BLaER1 (cell line): Measurements from ENCODE around the gene TBC1D2.
A peak's percentile ranks its signal among the peaks of the same experiment; 100 is the strongest.

Experiments used
- H3K27ac ChIP-seq: shearing (Covaris generic); formaldehyde crosslinking; 2 replicates; pipeline ENCODE4 v1.8.1; 2022
- H3K27me3 ChIP-seq: shearing (Covaris generic); formaldehyde crosslinking; 2 replicates; pipeline ENCODE4 v1.8.1; 2022
- H3K36me3 ChIP-seq: shearing (Covaris generic); formaldehyde crosslinking; 2 replicates; pipeline ENCODE4 v1.8.1; 2022
- H3K4me1 ChIP-seq: shearing (Covaris generic); formaldehyde crosslinking; 2 replicates; pipeline ENCODE4 v1.8.1; 2022
- H3K4me2 ChIP-seq: shearing (Covaris generic); formaldehyde crosslinking; 2 replicates; pipeline ENCODE4 v1.8.1; 2022
- H3K4me3 ChIP-seq: shearing (Covaris generic); formaldehyde crosslinking; 2 replicates; pipeline ENCODE4 v1.8.1; 2022
- H3K9ac ChIP-seq: shearing (Covaris generic); formaldehyde crosslinking; 2 replicates; pipeline ENCODE4 v1.8.1; 2022
- H3K9me3 ChIP-seq: shearing (Covaris generic); formaldehyde crosslinking; 2 replicates; pipeline ENCODE4 v1.8.1; 2022
- H4K20me1 ChIP-seq: shearing (Covaris generic); formaldehyde crosslinking; 2 replicates; pipeline ENCODE4 v1.8.1; 2022
- Cebpa-rat ChIP-seq: shearing (Covaris generic); IDR thresholded peaks from 2 replicates; pipeline ENCODE4 v1.8.1; 2022

The TBC1D2 gene

GRCh38 chr9:98195671-98196070, 59.8 kb downstream of the TBC1D2 start:
- TF ChIP-seq Cebpa-rat: no peak
- no peak overlapping the region for H3K27ac ChIP-seq
- H3K4me1 ChIP-seq: peaks cover 13% of the 10 kb centered on the region

DNA sequence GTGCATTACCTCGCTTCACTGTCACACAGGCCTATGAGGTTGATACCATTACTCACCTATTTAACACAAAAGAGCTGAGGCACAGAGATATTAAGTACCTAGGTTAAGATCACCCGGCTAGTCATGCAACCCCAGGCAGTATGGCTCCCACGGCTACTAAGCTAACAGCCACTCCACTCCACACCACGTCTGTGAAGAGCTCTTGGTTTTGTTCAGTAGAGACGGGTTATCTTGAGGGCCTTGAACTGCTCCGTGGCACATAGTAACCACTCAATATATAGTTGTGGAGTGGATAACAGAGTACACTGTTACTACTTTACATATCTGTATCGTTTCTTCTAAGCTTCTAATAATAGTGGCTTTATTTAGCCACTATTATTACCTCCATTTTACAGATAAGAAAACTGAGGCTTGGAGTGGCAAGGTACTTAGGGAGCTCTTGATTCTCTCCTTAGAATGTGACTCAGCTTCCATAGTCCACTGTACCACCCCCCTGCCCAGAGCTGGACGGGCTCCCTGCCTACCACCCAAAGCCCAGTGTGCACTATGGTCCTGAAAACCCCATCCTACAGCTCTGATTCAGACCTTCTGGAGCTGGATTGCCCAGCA, 62.0 kb downstream of the TBC1D2 start:
- no peak for TF ChIP-seq Cebpa-rat
- Histone ChIP-seq H3K9me3 (no peaks in the 10 kb centered on the region), H3K4me3 (peak overlapping the region; percentile 73), H3K4me2 (peak overlapping the region; percentile 93), H3K4me1 (peaks cover 13% of the 10 kb centered on the region), H3K36me3 (no peaks in the 10 kb centered on the region), H3K27me3 (peaks cover 18% of the 10 kb centered on the region), H3K27ac (peak overlapping the region; percentile 60), H3K9ac (peak overlapping the region; percentile 74), H4K20me1 (no peaks in the 10 kb centered on the region)

More at GRCh38 chr9:98195671-98196070, 59.8 kb downstream of the TBC1D2 start:
- Histone ChIP-seq H3K36me3 (no peaks in the 10 kb centered on the region), H3K27me3 (peaks cover 15% of the 10 kb centered on the region), H3K4me3 (no peak overlapping the region), H3K9me3 (no peaks in the 10 kb centered on the region), H4K20me1 (no peaks in the 10 kb centered on the region), H3K9ac (no peak overlapping the region), H3K4me2 (no peak overlapping the region)

DNA sequence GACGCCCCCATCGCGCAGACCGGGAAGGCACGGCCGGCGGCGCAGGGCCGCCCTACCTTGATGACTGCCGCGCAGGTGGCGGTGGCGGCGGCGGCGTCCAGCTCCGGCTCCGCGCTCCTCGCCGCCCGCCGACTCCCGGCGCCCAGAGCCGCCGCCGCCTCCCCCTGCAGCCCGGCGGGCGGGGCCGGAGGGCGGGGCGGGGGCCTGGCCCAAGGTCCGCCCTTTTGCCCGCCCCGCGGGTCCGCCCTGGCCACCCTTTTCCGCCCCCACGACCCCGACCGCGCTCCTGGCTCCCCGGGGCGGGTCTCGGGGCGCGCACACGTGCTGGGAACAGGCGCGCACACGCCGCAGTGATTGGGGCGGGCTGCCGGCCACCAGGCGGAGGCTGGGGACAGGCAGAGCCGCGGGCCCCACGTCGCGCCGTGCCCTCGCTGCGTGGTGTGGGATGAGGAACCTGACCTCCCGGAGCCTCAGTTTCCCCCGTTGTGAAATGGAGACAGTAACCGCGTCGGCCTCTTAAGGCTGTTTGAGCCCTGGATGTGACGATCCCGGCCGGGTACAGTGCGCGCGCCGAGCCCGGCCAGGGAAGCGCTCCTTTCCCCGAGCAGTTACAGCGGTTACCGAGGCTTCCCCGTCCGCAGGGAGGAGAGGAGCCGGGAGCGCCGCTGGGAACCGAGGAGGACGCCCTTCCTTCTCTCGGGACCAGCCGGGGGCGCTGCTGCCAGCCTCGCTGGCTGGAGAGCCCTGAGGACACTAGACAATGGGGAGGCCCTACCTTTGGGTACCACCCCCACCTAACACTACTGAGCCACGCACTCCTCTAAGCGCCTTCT, 62.7 kb downstream of the TBC1D2 start, which contains the start of gene CORO2A:
Gene CORO2A (minus strand): TSS at position 135 of the 833 bp plus-strand sequence. CDS start 34,977 bp downstream, outside the sequence.
- TF ChIP-seq Cebpa-rat: no peak
- Histone ChIP-seq H3K27ac (peak within 1 kb of the TSS; percentile 60), H3K27me3 (peaks cover 18% of the 10 kb centered on the region), H3K4me2 (peak within 1 kb of the TSS; percentile 93), H3K4me1 (peaks cover 13% of the 10 kb centered on the region), H3K36me3 (no peaks in the 10 kb centered on the region), H3K9ac (peak within 1 kb of the TSS; percentile 74), H3K9me3 (no peaks in the 10 kb centered on the region), H3K4me3 (peak within 1 kb of the TSS; percentile 73), H4K20me1 (no peaks in the 10 kb centered on the region)

GRCh38 chr9:98191671-98192502, 63.6 kb downstream of the TBC1D2 start:
- Histone ChIP-seq H3K9me3 (no peaks in the 10 kb centered on the region), H4K20me1 (no peaks in the 10 kb centered on the region), H3K4me1 (peaks cover 13% of the 10 kb centered on the region), H3K36me3 (no peaks in the 10 kb centered on the region), H3K27me3 (peaks cover 18% of the 10 kb centered on the region), H3K9ac (peak overlapping the region; percentile 74), H3K4me2 (peak overlapping the region; percentile 93), H3K27ac (peak overlapping the region; percentile 60; the same call in 1 of the 2 replicates), H3K4me3 (peak overlapping the region; percentile 73)
- TF ChIP-seq Cebpa-rat: no peak

- H3K9ac ChIP-seq: no peak overlapping the region
These were observed 64.3 kb downstream of the TBC1D2 start for GRCh38 chr9:98191181-98191608.

GRCh38 chr9:98190757-98191105, 64.7 kb downstream of the TBC1D2 start:
- no peaks in the 10 kb centered on the region for H4K20me1 ChIP-seq
- TF ChIP-seq Cebpa-rat: no peak
- H3K4me2 ChIP-seq: no peak overlapping the region

More at GRCh38 chr9:98191181-98191608, 64.3 kb downstream of the TBC1D2 start:
- Histone ChIP-seq H3K4me1 (peaks cover 13% of the 10 kb centered on the region), H3K4me2 (peak overlapping the region; percentile 93), H3K27ac (no peak overlapping the region), H4K20me1 (no peaks in the 10 kb centered on the region), H3K9me3 (no peaks in the 10 kb centered on the region), H3K36me3 (no peaks in the 10 kb centered on the region), H3K27me3 (peaks cover 18% of the 10 kb centered on the region), H3K4me3 (peak overlapping the region; percentile 73; the same call in 1 of the 2 replicates)
- no peak for TF ChIP-seq Cebpa-rat

DNA sequence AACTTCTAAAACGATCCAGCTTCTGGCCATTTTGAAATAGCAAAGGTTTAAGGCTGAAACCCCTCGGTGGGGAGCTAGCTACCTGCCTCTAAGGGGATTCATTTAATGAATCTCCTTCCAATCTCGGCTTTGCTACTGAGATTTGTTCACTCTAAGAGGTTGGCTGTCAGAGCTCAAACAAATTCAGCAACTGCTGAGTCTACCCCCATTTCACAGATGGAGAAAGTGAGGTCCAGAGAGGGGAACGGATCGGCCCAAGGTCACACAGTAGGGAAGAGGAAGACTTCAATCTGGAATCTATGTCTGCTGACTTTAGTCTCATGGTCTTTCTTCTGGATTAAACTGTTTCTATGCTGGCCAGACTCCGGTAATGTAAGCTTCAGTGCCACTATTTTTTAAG, 66.0 kb downstream of the TBC1D2 start:
- no peak overlapping the region for H3K4me3 ChIP-seq
- no peak overlapping the region for H3K4me2 ChIP-seq
- peaks cover 18% of the 10 kb centered on the region for H3K27me3 ChIP-seq
- H3K27ac ChIP-seq: no peak overlapping the region
- no peak for TF ChIP-seq Cebpa-rat
- no peaks in the 10 kb centered on the region for H3K36me3 ChIP-seq
- H3K9ac ChIP-seq: no peak overlapping the region
- no peaks in the 10 kb centered on the region for H3K9me3 ChIP-seq
- peaks cover 24% of the 10 kb centered on the region for H3K4me1 ChIP-seq
- no peaks in the 10 kb centered on the region for H4K20me1 ChIP-seq

More at GRCh38 chr9:98190757-98191105, 64.7 kb downstream of the TBC1D2 start:
- Histone ChIP-seq H3K36me3 (no peaks in the 10 kb centered on the region), H3K4me1 (peaks cover 16% of the 10 kb centered on the region), H3K9me3 (no peaks in the 10 kb centered on the region), H3K27ac (no peak overlapping the region), H3K4me3 (no peak overlapping the region), H3K9ac (no peak overlapping the region), H3K27me3 (peaks cover 18% of the 10 kb centered on the region)

DNA sequence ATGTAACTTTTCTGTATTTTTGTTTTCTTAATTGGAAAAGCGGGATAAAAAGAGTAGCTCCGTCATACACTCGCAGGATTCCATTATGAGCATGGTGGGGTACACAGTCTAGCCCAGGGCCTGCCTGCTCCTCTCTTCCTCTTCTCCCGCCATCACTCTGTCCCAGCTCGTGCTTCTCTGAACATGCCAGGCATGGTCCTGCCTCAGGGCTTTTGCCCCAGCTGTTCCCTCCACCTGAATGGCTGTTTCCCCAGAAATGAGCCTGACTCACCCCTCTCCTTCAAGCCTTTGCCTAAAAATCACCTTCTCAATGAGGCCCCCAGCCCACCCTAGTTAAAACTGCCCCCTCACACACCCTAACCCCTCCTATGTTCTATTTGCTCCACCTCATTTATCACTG, 67.5 kb downstream of the TBC1D2 start:
- Histone ChIP-seq H3K9me3 (no peaks in the 10 kb centered on the region), H3K4me1 (peaks cover 24% of the 10 kb centered on the region), H3K4me2 (no peak overlapping the region), H3K36me3 (no peaks in the 10 kb centered on the region), H4K20me1 (no peaks in the 10 kb centered on the region), H3K27me3 (peaks cover 18% of the 10 kb centered on the region), H3K4me3 (no peak overlapping the region), H3K27ac (no peak overlapping the region), H3K9ac (no peak overlapping the region)
- no peak for TF ChIP-seq Cebpa-rat

GRCh38 chr9:98186236-98186635, 69.2 kb downstream of the TBC1D2 start:
- Histone ChIP-seq H3K4me3 (no peak overlapping the region), H3K27me3 (peaks cover 6% of the 10 kb centered on the region), H3K4me1 (peaks cover 13% of the 10 kb centered on the region), H3K27ac (no peak overlapping the region), H3K9me3 (no peaks in the 10 kb centered on the region), H3K4me2 (peak overlapping the region; percentile 64; the same call in 1 of the 2 replicates), H4K20me1 (no peaks in the 10 kb centered on the region), H3K9ac (no peak overlapping the region), H3K36me3 (no peaks in the 10 kb centered on the region)
- no peak for TF ChIP-seq Cebpa-rat
